MCF 10A (cell line): ENCODE results near the gene SBK1. TPM values are rescaled to one million over a fixed set of nuclear protein-coding genes. Genes with fewer than 3 reads are reported as not detected.

Experiments used
- BruUV-seq: library from RNA; stranded (reverse); fragments of 400-500 nt; replicated peaks from 2 replicates; lab custom pipeline; 2021; lab: Mats Ljungman, UMichigan
- CTCF ChIA-PET: fragments of 300-600 bp; sonication (Branson Sonifier 250); formaldehyde crosslinking; extraction: SDS; loops from one replicate; lab custom pipeline; 2021; ENCODE audit warnings: antibody characterized with exemption, inconsistent platforms; lab: Yijun Ruan, JAX
- POLR2A ChIA-PET: fragments of 300-600, 350-650 bp; sonication (Branson Sonifier 250); formaldehyde crosslinking; extraction: SDS; loops from one replicate; lab custom pipeline; 2020; ENCODE audit warnings: antibody characterized with exemption, inconsistent platforms; lab: Yijun Ruan, JAX
- DNase-seq: peaks from one replicate; pipeline ENCODE4 v3.0.0-alpha.2; 2018; ENCODE audit not compliant: unreplicated experiment
- H3K27ac Mint-ChIP-seq: one replicate; pipeline ENCODE4 v1.8.0; 2022; ENCODE audit warnings: mild to moderate bottlenecking, low read depth, mixed read lengths; ENCODE audit not compliant: unreplicated experiment
- H3K27me3 Mint-ChIP-seq: one replicate; pipeline ENCODE4 v1.8.0; 2022; ENCODE audit warnings: mixed read lengths; ENCODE audit not compliant: insufficient read depth, unreplicated experiment
- H3K36me3 Mint-ChIP-seq: one replicate; pipeline ENCODE4 v1.8.0; 2022; ENCODE audit warnings: mild to moderate bottlenecking, moderate library complexity, mixed read lengths; ENCODE audit not compliant: insufficient read depth, unreplicated experiment
- H3K4me1 Mint-ChIP-seq: one replicate; pipeline ENCODE4 v1.8.0; 2022; ENCODE audit warnings: mixed read lengths; ENCODE audit not compliant: insufficient read depth, unreplicated experiment
- H3K4me3 Mint-ChIP-seq: one replicate; pipeline ENCODE4 v1.8.0; 2022; ENCODE audit warnings: mild to moderate bottlenecking, moderate library complexity, mixed read lengths; ENCODE audit not compliant: unreplicated experiment
- H3K9me3 Mint-ChIP-seq: one replicate; pipeline ENCODE4 v1.8.0; 2022; ENCODE audit warnings: mixed read lengths; ENCODE audit not compliant: unreplicated experiment
- intact Hi-C: fragments of 100-400 bp; cut with micrococcal nuclease; formaldehyde crosslinking; loops from 2 replicates; pipeline ENCODE4 v1.14.1; 2022
- total RNA-seq: library from RNA; stranded (reverse); gene quantifications from 2 replicates; pipeline ENCODE4 v1.2.3, GENCODE V29; 2022
- TF ChIP-seq, protein P1 (sequence below): fragments of 200-600 bp; IDR thresholded peaks from one replicate; pipeline ENCODE4 v1.8.0; 2022; ENCODE audit warnings: antibody characterized with exemption, mild to moderate bottlenecking; ENCODE audit not compliant: unreplicated experiment

Gene SBK1
- total RNA-seq, 1 experiment from 2014 or later, result 0.14 TPM

DNA sequence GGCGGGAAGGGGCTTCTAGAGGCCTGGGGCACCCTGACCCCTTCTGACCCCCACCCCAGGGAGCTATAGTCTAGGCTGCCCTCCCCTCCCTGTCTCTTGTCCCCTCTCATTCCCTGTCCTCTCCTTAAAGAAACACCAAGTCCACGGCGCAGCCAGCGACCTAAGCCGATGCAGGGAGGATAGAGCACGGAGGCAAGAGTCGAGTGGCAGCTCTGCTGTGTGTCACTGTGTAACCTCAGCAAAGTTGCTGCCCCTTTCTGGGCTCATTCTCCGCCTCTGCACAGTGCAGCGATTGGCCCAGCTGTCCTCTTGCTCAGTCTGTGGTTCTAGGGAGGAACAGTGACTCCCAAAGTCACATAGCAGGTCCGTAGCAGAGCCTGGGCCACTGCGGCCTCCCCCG is 36.5 kb upstream of the SBK1 start:
- Mint-ChIP-seq H3K27ac (no peak overlapping the region), H3K27me3 (peaks cover 51% of the 10 kb centered on the region), H3K4me3 (no peak overlapping the region), H3K4me1 (no peaks in the 10 kb centered on the region), H3K9me3 (no peaks in the 10 kb centered on the region), H3K36me3 (no peaks in the 10 kb centered on the region)
- BruUV-seq, result no TSS peak
- no peak for DNase-seq
- intact Hi-C loops, result no loop called here
- CTCF ChIA-PET, result interaction anchor here (1.6 kb wide), 1 partner anchor 22 kb away, joined by 5 read pairs; no protein-coding TSS in a partner anchor
- TF ChIP-seq, protein P1, sequence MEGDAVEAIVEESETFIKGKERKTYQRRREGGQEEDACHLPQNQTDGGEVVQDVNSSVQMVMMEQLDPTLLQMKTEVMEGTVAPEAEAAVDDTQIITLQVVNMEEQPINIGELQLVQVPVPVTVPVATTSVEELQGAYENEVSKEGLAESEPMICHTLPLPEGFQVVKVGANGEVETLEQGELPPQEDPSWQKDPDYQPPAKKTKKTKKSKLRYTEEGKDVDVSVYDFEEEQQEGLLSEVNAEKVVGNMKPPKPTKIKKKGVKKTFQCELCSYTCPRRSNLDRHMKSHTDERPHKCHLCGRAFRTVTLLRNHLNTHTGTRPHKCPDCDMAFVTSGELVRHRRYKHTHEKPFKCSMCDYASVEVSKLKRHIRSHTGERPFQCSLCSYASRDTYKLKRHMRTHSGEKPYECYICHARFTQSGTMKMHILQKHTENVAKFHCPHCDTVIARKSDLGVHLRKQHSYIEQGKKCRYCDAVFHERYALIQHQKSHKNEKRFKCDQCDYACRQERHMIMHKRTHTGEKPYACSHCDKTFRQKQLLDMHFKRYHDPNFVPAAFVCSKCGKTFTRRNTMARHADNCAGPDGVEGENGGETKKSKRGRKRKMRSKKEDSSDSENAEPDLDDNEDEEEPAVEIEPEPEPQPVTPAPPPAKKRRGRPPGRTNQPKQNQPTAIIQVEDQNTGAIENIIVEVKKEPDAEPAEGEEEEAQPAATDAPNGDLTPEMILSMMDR, result no peak
- POLR2A ChIA-PET, result no interaction called here

DNA sequence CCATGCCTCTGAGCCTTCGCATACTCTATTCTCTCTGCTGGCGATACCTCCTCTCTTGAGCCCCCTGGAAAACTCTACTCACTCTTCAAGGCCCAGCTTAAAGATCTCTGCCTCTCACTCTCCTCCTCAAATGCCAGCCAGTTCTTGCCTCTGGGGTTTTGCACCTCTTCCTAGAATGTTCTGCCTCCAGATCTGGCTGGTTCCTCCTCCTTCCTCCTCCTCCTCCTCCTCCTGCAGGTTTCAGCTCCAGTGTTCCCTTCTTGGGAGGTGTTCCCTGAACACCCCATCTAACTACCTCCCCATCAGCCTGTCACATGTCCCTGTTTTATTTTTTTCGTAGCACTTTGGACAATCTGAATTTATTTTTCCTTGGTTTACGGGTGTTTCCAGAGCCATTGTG is 35.1 kb upstream of the SBK1 start:
- no TSS peak for BruUV-seq
- intact Hi-C loops, result no loop called here
- DNase-seq, result no peak
- Mint-ChIP-seq H3K4me1 (no peaks in the 10 kb centered on the region), H3K36me3 (no peaks in the 10 kb centered on the region), H3K9me3 (no peaks in the 10 kb centered on the region), H3K27ac (no peak overlapping the region), H3K27me3 (peaks cover 53% of the 10 kb centered on the region), H3K4me3 (no peak overlapping the region)
- TF ChIP-seq, protein P1, result no peak
- ChIA-PET POLR2A (no interaction called here), CTCF (no interaction called here)

DNA sequence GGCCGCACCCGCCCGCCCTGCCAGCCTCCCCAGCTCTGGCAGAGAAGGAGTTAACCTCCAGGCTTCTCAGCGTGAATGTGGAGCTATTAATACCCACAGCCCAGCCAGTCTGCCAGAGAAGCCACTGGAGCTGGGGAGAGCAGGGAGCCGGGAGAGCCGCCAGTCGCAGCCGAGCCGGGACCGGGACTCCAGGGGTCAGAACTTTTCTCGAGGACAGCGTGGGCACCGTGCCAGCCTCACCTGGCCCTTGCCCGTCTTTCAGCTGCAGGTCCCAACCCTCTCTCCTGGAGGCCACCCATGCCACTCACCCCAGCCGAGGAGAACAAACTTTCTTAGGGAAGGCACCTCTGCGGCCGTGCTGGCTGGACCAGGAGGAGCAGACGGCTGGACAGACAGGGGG is 33.8 kb upstream of the SBK1 start:
- TF ChIP-seq, protein P1, result no peak
- DNase-seq, result no peak
- intact Hi-C loops, result no loop called here
- BruUV-seq, result no TSS peak
- Mint-ChIP-seq H3K36me3 (no peaks in the 10 kb centered on the region), H3K27ac (no peak overlapping the region), H3K27me3 (peaks cover 55% of the 10 kb centered on the region), H3K9me3 (no peaks in the 10 kb centered on the region), H3K4me1 (no peaks in the 10 kb centered on the region), H3K4me3 (no peak overlapping the region)
- CTCF ChIA-PET, result no interaction called here
- POLR2A ChIA-PET, result no interaction called here

- Mint-ChIP-seq H3K4me1 (no peaks in the 10 kb centered on the region), H3K27me3 (peaks cover 60% of the 10 kb centered on the region), H3K36me3 (no peaks in the 10 kb centered on the region), H3K27ac (no peak overlapping the region), H3K4me3 (no peak overlapping the region), H3K9me3 (no peaks in the 10 kb centered on the region)
- intact Hi-C loops, result no loop called here
- ChIA-PET CTCF (interaction anchor here (1.1 kb wide), 1 partner anchor 22 kb away, joined by 3 read pairs; no protein-coding TSS in a partner anchor), POLR2A (no interaction called here)
- BruUV-seq, result no TSS peak
- TF ChIP-seq, protein P1, result no peak
- DNase-seq, result no peak
Observed at GRCh38 chr16:28259091-28259780, 33.1 kb upstream of the SBK1 start.
